Liver (tissue), 2 donors: Measurements from ENCODE around the gene CRYL1.

Experiments used
- CTCF ChIP-seq: fragments of 150-350 bp; IDR thresholded peaks from 2 replicates; pipeline ENCODE4 v1.5.1; 2017; ENCODE audit warnings: improper control_type of control experiment, low read depth, low read length; ENCODE audit not compliant: missing input control
- MAX ChIP-seq: IDR thresholded peaks from 2 replicates; pipeline ENCODE4 v1.6.1; 2016; ENCODE audit warnings: antibody characterized with exemption
- ZBTB33 ChIP-seq: IDR thresholded peaks from 2 replicates; pipeline ENCODE4 v1.6.1; 2016; ENCODE audit warnings: antibody characterized with exemption
- donor health status: healthy.

- peak; percentile 99 for TF ChIP-seq CTCF
- peak; percentile 42 for TF ChIP-seq MAX
- no peak for TF ChIP-seq ZBTB33
Measured at GRCh38 chr13:20495087-20496023, 30.3 kb downstream of the CRYL1 start.
